Hippocampal formation (tissue), 2 donors: ENCODE results near the gene ISG20L2.

Experiments used
- DNase-seq, 2 donors: peaks; one replicate each; lab custom pipeline; 2025; lab: John Stamatoyannopoulos, UW

The ISG20L2 gene

GRCh38 chr1:156706657-156707416 lies 21.7 kb downstream of the ISG20L2 start:
- DNase-seq, result no peak

- peak in 1 of 2 donors; percentile 25 for DNase-seq
Observed at GRCh38 chr1:156705918-156706656, 22.5 kb downstream of the ISG20L2 start.

GRCh38 chr1:156705321-156705917 lies 23.1 kb downstream of the ISG20L2 start, which contains the start of gene CRABP2:
Gene CRABP2 (minus strand): TSS chr1:156705583. CDS start chr1:156705446, 137 bp downstream.
- no peak for DNase-seq

GRCh38 chr1:156704930-156705320 lies 23.6 kb downstream of the ISG20L2 start:
- no peak for DNase-seq

- DNase-seq, result no peak
Observed at GRCh38 chr1:156704166-156704711, 24.3 kb downstream of the ISG20L2 start.

GRCh38 chr1:156703741-156704140 lies 24.8 kb downstream of the ISG20L2 start:
- DNase-seq, result no peak

GRCh38 chr1:156703336-156703735 lies 25.2 kb downstream of the ISG20L2 start:
- DNase-seq, result no peak

- no peak for DNase-seq
Observed at GRCh38 chr1:156700736-156701531, 27.6 kb downstream of the ISG20L2 start.

GRCh38 chr1:156698995-156699394 lies 29.6 kb downstream of the ISG20L2 start:
- DNase-seq, result no peak

- no peak for DNase-seq
Observed at GRCh38 chr1:156697481-156697880, 31.1 kb downstream of the ISG20L2 start.

GRCh38 chr1:156696755-156697154 lies 31.8 kb downstream of the ISG20L2 start:
- no peak for DNase-seq

GRCh38 chr1:156694690-156694962 lies 33.9 kb downstream of the ISG20L2 start:
- no peak for DNase-seq

- no peak for DNase-seq
Observed at GRCh38 chr1:156693848-156694689, 34.5 kb downstream of the ISG20L2 start.

- DNase-seq, result no peak
Observed at GRCh38 chr1:156692925-156693847, 35.4 kb downstream of the ISG20L2 start.

- DNase-seq, result no peak
Observed at GRCh38 chr1:156692441-156692924, 36.1 kb downstream of the ISG20L2 start.

GRCh38 chr1:156691665-156692440 lies 36.7 kb downstream of the ISG20L2 start:
- no peak for DNase-seq

- no peak for DNase-seq
Observed at GRCh38 chr1:156691191-156691590, 37.4 kb downstream of the ISG20L2 start.

GRCh38 chr1:156690675-156691036 lies 37.9 kb downstream of the ISG20L2 start:
- DNase-seq, result no peak
